HG03565 (cell line): ENCODE results near the gene YEATS4.

ENCODE experiments used
- ATAC-seq: cut with Tn5 transposase; IDR thresholded peaks from one replicate; pipeline ENCODE4 v1.9.1; 2021; ENCODE audit warnings: mild to moderate bottlenecking, moderate library complexity; ENCODE audit not compliant: unreplicated experiment

The YEATS4 gene

GRCh38 chr12:69388371-69388770 lies 28.8 kb downstream of the YEATS4 start:
- ATAC-seq, result no peak

GRCh38 chr12:69389831-69390230 lies 30.3 kb downstream of the YEATS4 start:
- ATAC-seq, result no peak

- ATAC-seq, result peak; percentile 78
These were observed 32.8 kb downstream of the YEATS4 start for GRCh38 chr12:69392179-69392928.

- ATAC-seq, result no peak
These were observed 36.5 kb downstream of the YEATS4 start for GRCh38 chr12:69396041-69396440.

GRCh38 chr12:69396963-69397362 lies 37.4 kb downstream of the YEATS4 start:
- no peak for ATAC-seq

DNA sequence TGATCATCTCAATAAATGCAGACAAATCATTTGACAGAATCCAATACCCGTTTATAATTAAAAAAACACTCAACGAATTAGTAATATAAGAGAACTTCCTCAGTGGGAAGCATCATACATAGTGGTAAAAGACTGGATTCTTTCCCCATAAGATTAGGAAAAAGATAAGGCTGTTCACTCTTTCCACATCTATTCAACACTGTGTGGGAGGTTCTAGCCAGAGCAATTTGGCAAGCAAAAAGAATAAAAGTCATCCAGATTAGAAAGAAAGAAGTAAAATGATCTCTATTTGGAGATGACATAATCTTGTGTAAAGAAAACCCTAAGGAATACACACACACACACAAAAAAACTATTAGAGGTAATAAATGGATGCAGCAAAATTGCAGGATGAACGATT lies 38.4 kb downstream of the YEATS4 start:
- no peak for ATAC-seq

DNA sequence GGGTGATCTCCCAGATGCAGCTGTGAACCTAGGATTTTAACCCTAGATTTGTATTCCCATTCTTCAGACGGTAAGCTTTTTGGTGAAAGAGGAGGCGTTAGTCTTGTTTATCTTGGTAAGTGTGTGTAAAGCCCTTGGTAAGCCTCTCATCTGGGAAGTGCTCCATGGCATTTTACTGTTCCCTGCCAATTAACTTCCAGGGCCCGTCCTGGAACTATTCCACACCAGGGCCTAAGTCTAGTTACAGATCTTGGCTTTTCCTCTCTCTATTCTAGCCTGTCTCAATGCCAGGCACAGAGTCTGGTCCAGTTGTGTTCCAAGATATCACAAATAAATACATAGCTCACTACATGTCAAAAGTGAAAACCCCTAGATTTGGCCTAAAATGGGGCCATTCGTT lies 42.4 kb downstream of the YEATS4 start:
- no peak for ATAC-seq

DNA sequence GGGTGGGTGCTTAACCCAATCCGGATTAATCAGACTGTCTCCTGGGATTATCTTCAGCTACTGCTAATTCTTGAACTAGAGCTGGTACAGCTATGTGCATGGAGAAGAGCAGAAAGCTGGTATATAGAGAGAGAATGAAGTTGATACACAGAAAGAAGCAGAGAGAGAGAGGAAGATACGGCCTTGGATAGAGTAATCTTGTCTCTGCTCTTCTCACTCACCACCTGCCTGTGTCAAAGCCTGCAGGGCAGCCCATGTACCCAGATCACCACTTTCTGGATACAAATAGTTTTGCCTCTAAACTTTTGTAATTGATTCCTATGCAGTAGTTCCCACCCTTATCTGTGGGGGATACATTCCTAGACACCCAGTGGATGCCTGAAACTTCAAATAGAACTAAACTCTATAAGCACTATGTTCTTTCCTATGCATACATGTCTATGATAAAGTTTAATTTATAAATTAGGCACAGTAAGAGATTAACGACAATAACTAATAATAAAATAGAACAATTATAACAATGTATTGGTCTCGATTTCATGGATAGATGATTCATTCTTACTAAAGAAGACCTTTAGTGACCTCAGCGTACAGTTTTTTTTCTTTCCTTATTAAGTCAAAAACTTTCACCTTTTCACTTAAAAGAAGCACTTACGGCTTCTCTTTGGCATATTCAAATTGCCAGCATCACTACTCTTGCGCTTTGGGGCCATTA lies 45.5 kb downstream of the YEATS4 start:
- no peak for ATAC-seq

GRCh38 chr12:69405566-69405865 lies 46.0 kb downstream of the YEATS4 start:
- no peak for ATAC-seq

DNA sequence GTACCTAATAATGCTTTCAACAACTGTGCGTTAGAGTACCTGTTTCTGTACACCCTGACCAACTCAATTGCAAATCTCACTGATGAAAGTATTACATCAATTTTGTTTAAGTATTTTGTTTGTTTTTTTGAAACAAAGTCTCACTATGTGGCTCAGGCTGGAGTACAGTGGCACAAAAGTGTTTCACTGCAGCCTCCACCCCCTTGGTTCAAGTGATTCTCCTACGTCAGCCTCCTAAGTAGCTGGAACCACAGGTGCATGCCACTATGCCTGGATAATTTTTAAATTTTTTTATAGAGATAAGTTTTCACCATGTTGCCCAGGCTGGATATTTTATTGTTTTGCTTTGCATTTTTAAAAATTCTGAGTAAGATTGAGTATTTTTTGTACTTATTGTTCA lies 46.7 kb downstream of the YEATS4 start:
- ATAC-seq, result no peak

DNA sequence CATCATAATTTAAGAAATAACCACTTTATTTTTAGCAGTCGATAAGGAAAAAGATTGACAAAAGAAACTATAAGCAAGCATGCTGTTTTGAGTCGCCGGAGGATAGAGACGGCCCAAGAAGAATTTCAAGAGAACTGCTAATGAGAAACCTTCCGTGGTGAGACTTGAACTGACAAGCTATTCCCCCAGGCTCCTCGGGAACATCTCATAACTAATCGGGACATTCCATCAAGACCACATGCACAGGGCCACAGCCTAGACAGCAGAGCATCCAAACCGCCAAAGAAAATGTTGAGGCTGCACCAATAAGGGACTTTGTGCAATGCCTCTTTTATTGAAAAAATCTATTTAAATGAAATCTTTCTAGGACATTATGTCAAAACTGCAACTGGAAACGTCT lies 51.0 kb downstream of the YEATS4 start:
- no peak for ATAC-seq

DNA sequence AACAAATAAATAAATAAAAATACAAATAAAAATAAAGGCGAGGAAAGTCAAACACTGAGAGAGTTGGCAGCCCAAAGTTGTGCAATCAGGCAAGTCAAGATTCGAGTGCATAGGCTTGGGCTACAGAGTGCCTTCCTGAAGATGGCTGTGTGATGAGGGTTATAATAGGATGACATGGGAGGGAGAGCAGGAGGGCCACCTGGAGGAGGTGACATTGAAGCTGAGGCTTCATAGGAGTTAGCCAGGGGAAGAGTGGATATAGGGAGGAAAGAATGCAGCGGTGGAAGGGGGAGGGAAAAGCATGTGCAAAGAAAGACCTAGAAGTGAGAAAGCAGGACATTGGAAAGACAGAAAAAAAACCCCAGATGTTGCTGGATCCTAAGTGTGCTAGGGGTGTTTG lies 53.1 kb downstream of the YEATS4 start:
- ATAC-seq, result no peak

GRCh38 chr12:69415471-69416275 lies 56.1 kb downstream of the YEATS4 start:
- ATAC-seq, result peak; percentile 51

- no peak for ATAC-seq
These were observed 57.7 kb downstream of the YEATS4 start for GRCh38 chr12:69417231-69417630.

DNA sequence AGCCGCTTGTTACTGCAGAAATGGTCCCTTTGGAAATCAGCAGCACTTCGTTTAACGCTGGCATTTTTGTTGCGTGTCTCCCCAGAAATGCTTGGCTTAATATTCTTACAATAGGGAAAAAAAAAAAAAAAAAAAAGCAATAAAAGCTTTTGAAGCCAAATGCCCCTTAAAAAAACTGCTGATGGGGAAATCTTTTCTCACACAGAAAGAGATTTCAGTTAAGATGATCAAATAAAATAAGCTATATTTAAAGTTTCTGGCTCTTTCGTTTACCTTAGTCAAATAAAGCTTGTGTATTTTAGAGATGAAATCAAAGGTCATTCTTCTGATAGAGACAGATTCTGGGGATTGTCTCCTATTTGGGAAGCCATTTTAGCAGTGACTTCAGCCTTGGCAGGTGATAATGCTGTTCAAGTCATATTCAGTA lies 58.2 kb downstream of the YEATS4 start:
- ATAC-seq, result no peak

DNA sequence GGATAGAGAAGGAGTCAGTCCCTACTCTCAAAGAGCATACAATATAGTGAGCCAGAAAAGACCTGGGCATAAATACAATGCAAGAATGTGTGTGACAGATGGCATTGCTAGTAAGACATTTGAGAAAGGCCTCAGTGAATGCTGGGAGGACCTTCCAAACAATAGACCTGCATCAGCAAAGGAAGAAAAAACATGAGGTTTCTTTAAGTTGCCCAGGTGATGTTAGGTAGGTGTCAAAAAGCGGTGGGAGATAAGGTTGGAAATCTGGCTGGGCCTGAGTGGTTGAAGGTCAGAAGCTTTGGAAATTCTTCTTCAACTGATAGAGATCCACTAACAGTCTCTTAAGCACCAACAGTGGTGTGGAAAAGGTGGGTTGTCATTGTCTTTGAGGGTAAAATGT lies 60.2 kb downstream of the YEATS4 start:
- no peak for ATAC-seq

- ATAC-seq, result no peak
These were observed 62.0 kb downstream of the YEATS4 start for GRCh38 chr12:69421548-69421947.

GRCh38 chr12:69423037-69423905 lies 63.7 kb downstream of the YEATS4 start:
- no peak for ATAC-seq

- no peak for ATAC-seq
These were observed 65.9 kb downstream of the YEATS4 start for GRCh38 chr12:69425417-69425816.

GRCh38 chr12:69428351-69429073 lies 69.0 kb downstream of the YEATS4 start:
- no peak for ATAC-seq
